GM20431 (cell line): Measurements from ENCODE around the gene TRIM17.

ENCODE experiments used
- in situ Hi-C: fragments of 300-500 bp; cut with MseI, MboI; formaldehyde crosslinking; loops from one replicate; pipeline ENCODE4 v1.15.0; 2020; ENCODE audit warnings: low sequenced_read_pairs; ENCODE audit not compliant: unreplicated experiment

TRIM17 gene

GRCh38 chr1:228387321-228387720, 29.3 kb downstream of the TRIM17 start:
- in situ Hi-C loops, result no loop called here

- in situ Hi-C loops, result no loop called here
These were observed 31.4 kb downstream of the TRIM17 start for GRCh38 chr1:228385232-228385631.

GRCh38 chr1:228383773-228384172, 32.9 kb downstream of the TRIM17 start:
- in situ Hi-C loops, result no loop called here

- in situ Hi-C loops, result no loop called here
These were observed 35.3 kb downstream of the TRIM17 start for GRCh38 chr1:228381356-228381755.

GRCh38 chr1:228379666-228380065, 37.0 kb downstream of the TRIM17 start:
- in situ Hi-C loops, result no loop called here

GRCh38 chr1:228378873-228379460, 37.7 kb downstream of the TRIM17 start:
- in situ Hi-C loops, result no loop called here

- in situ Hi-C loops, result no loop called here
These were observed 38.4 kb downstream of the TRIM17 start for GRCh38 chr1:228378090-228378872.

GRCh38 chr1:228377664-228378089, 39.0 kb downstream of the TRIM17 start:
- in situ Hi-C loops, result no loop called here

GRCh38 chr1:228376651-228377631, 39.7 kb downstream of the TRIM17 start:
- in situ Hi-C loops, result no loop called here

- in situ Hi-C loops, result no loop called here
These were observed 40.4 kb downstream of the TRIM17 start for GRCh38 chr1:228376262-228376628.

- in situ Hi-C loops, result no loop called here
These were observed 40.9 kb downstream of the TRIM17 start for GRCh38 chr1:228375578-228376261.

GRCh38 chr1:228374711-228375577, 41.7 kb downstream of the TRIM17 start:
- in situ Hi-C loops, result no loop called here

GRCh38 chr1:228373681-228374571, 42.7 kb downstream of the TRIM17 start:
- in situ Hi-C loops, result no loop called here

- in situ Hi-C loops, result no loop called here
These were observed 43.5 kb downstream of the TRIM17 start for GRCh38 chr1:228373004-228373680.

GRCh38 chr1:228372183-228373003, 44.3 kb downstream of the TRIM17 start:
- in situ Hi-C loops, result no loop called here

- in situ Hi-C loops, result no loop called here
These were observed 44.9 kb downstream of the TRIM17 start for GRCh38 chr1:228371741-228372182.
